ENCODE results near the gene ESPL1.

ESPL1 gene

GRCh38 chr12:53267306-53267998, 647 bp upstream of the ESPL1 start:
- Histone ChIP-seq H3K9me3 (ENCODE audit: insufficient read depth, low read length) (no peaks in the 10 kb centered on the region), H3K27me3 (ENCODE audit: insufficient read depth, insufficient read length) (peaks cover 4% of the 10 kb centered on the region), H3K36me3 (ENCODE audit: insufficient read depth, insufficient read length, low read length) (peaks cover 36% of the 10 kb centered on the region), H3K9ac (ENCODE audit: insufficient read length, low read depth) (peak overlapping the region; percentile 99), H3K4me1 (ENCODE audit: insufficient read depth, insufficient read length) (peaks cover 18% of the 10 kb centered on the region), H3K4me3 (ENCODE audit: insufficient read length, low read depth) (peak overlapping the region; percentile 89)
- no peak for DNase-seq (ENCODE audit: low read depth, low spot score)
- TF ChIP-seq SUZ12 (IDR thresholded peaks at IDR 0.05; ENCODE audit: extremely low read depth, insufficient read depth, insufficient read length) (no peak), ZNF274 (IDR thresholded peaks at IDR 0.05; ENCODE audit: low read depth, low read length) (no peak), YY1 (IDR thresholded peaks at IDR 0.05; ENCODE audit: insufficient read depth, insufficient read length) (no peak)

GRCh38 chr12:53268630-53269562, 797 bp downstream of the ESPL1 start:
- Histone ChIP-seq H3K4me1 (ENCODE audit: insufficient read depth, insufficient read length) (peaks cover 19% of the 10 kb centered on the region), H3K9me3 (ENCODE audit: insufficient read depth, low read length) (no peaks in the 10 kb centered on the region), H3K9ac (ENCODE audit: insufficient read length, low read depth) (peak overlapping the region; percentile 99), H3K36me3 (ENCODE audit: insufficient read depth, insufficient read length, low read length) (peaks cover 46% of the 10 kb centered on the region), H3K4me3 (ENCODE audit: insufficient read length, low read depth) (peak overlapping the region; percentile 89), H3K27me3 (ENCODE audit: insufficient read depth, insufficient read length) (peaks cover 4% of the 10 kb centered on the region)
- no peak for DNase-seq (ENCODE audit: low read depth, low spot score)
- TF ChIP-seq YY1 (IDR thresholded peaks at IDR 0.05; ENCODE audit: insufficient read depth, insufficient read length) (no peak), SUZ12 (IDR thresholded peaks at IDR 0.05; ENCODE audit: extremely low read depth, insufficient read depth, insufficient read length) (no peak)

- Histone ChIP-seq H3K9me3 (ENCODE audit: insufficient read depth, low read length) (no peaks in the 10 kb centered on the region), H3K4me1 (ENCODE audit: insufficient read depth, insufficient read length) (peaks cover 14% of the 10 kb centered on the region), H3K4me3 (ENCODE audit: insufficient read length, low read depth) (no peak overlapping the region), H3K27me3 (ENCODE audit: insufficient read depth, insufficient read length) (no peaks in the 10 kb centered on the region), H3K9ac (ENCODE audit: insufficient read length, low read depth) (no peak overlapping the region), H3K36me3 (ENCODE audit: insufficient read depth, insufficient read length, low read length) (peaks cover 88% of the 10 kb centered on the region)
- DNase-seq (ENCODE audit: low read depth, low spot score), result no peak
- no peak for TF ChIP-seq YY1 (IDR thresholded peaks at IDR 0.05; ENCODE audit: insufficient read depth, insufficient read length)
- no peak for TF ChIP-seq SUZ12 (IDR thresholded peaks at IDR 0.05; ENCODE audit: extremely low read depth, insufficient read depth, insufficient read length)
- no peak for TF ChIP-seq ZNF274 (IDR thresholded peaks at IDR 0.05; ENCODE audit: low read depth, low read length)
Observed at GRCh38 chr12:53274445-53274844, 6.3 kb downstream of the ESPL1 start.

GRCh38 chr12:53276511-53276910, 8.4 kb downstream of the ESPL1 start:
- Histone ChIP-seq H3K4me1 (ENCODE audit: insufficient read depth, insufficient read length) (peaks cover 8% of the 10 kb centered on the region), H3K9ac (ENCODE audit: insufficient read length, low read depth) (peak overlapping the region; percentile 3), H3K4me3 (ENCODE audit: insufficient read length, low read depth) (no peak overlapping the region), H3K36me3 (ENCODE audit: insufficient read depth, insufficient read length, low read length) (peaks cover 86% of the 10 kb centered on the region), H3K9me3 (ENCODE audit: insufficient read depth, low read length) (no peaks in the 10 kb centered on the region), H3K27me3 (ENCODE audit: insufficient read depth, insufficient read length) (no peaks in the 10 kb centered on the region)
- TF ChIP-seq SUZ12 (IDR thresholded peaks at IDR 0.05; ENCODE audit: extremely low read depth, insufficient read depth, insufficient read length) (no peak), ZNF274 (IDR thresholded peaks at IDR 0.05; ENCODE audit: low read depth, low read length) (no peak), YY1 (IDR thresholded peaks at IDR 0.05; ENCODE audit: insufficient read depth, insufficient read length) (no peak)
- no peak for DNase-seq (ENCODE audit: low read depth, low spot score)

GRCh38 chr12:53277981-53278380, 9.9 kb downstream of the ESPL1 start:
- H3K36me3 ChIP-seq (ENCODE audit: insufficient read depth, insufficient read length, low read length), result peaks cover 88% of the 10 kb centered on the region
- no peaks in the 10 kb centered on the region for H3K27me3 ChIP-seq (ENCODE audit: insufficient read depth, insufficient read length)
- H3K9ac ChIP-seq (ENCODE audit: insufficient read length, low read depth), result no peak overlapping the region
- H3K4me1 ChIP-seq (ENCODE audit: insufficient read depth, insufficient read length), result peaks cover 3% of the 10 kb centered on the region
- H3K9me3 ChIP-seq (ENCODE audit: insufficient read depth, low read length), result no peaks in the 10 kb centered on the region
- DNase-seq (ENCODE audit: low read depth, low spot score), result no peak
- TF ChIP-seq ZNF274 (IDR thresholded peaks at IDR 0.05; ENCODE audit: low read depth, low read length) (no peak), SUZ12 (IDR thresholded peaks at IDR 0.05; ENCODE audit: extremely low read depth, insufficient read depth, insufficient read length) (no peak), YY1 (IDR thresholded peaks at IDR 0.05; ENCODE audit: insufficient read depth, insufficient read length) (no peak)
- H3K4me3 ChIP-seq (ENCODE audit: insufficient read length, low read depth), result no peak overlapping the region

- Histone ChIP-seq H3K4me3 (ENCODE audit: insufficient read length, low read depth) (no peak overlapping the region), H3K9me3 (ENCODE audit: insufficient read depth, low read length) (no peaks in the 10 kb centered on the region), H3K4me1 (ENCODE audit: insufficient read depth, insufficient read length) (peaks cover 3% of the 10 kb centered on the region), H3K27me3 (ENCODE audit: insufficient read depth, insufficient read length) (no peaks in the 10 kb centered on the region), H3K36me3 (ENCODE audit: insufficient read depth, insufficient read length, low read length) (peaks cover 93% of the 10 kb centered on the region), H3K9ac (ENCODE audit: insufficient read length, low read depth) (no peak overlapping the region)
- no peak for TF ChIP-seq SUZ12 (IDR thresholded peaks at IDR 0.05; ENCODE audit: extremely low read depth, insufficient read depth, insufficient read length)
- no peak for TF ChIP-seq ZNF274 (IDR thresholded peaks at IDR 0.05; ENCODE audit: low read depth, low read length)
- no peak for TF ChIP-seq YY1 (IDR thresholded peaks at IDR 0.05; ENCODE audit: insufficient read depth, insufficient read length)
- no peak for DNase-seq (ENCODE audit: low read depth, low spot score)
Observed at GRCh38 chr12:53279283-53279869, 11.3 kb downstream of the ESPL1 start.

Measured in NT2/D1 (cell line).